GM21423 (cell line): Measurements from ENCODE around the gene FASTKD1.
"Not testable (repeated sequence)": the region's sequence is repeated elsewhere in the genome, so short reads cannot be mapped to it uniquely, and the experiment has no call there.

Source experiments
- ATAC-seq: cut with Tn5 transposase; IDR thresholded peaks from one replicate; pipeline ENCODE4 v1.9.1; 2021; ENCODE audit warnings: mild to moderate bottlenecking, moderate library complexity; ENCODE audit not compliant: unreplicated experiment

The FASTKD1 gene, protein sequence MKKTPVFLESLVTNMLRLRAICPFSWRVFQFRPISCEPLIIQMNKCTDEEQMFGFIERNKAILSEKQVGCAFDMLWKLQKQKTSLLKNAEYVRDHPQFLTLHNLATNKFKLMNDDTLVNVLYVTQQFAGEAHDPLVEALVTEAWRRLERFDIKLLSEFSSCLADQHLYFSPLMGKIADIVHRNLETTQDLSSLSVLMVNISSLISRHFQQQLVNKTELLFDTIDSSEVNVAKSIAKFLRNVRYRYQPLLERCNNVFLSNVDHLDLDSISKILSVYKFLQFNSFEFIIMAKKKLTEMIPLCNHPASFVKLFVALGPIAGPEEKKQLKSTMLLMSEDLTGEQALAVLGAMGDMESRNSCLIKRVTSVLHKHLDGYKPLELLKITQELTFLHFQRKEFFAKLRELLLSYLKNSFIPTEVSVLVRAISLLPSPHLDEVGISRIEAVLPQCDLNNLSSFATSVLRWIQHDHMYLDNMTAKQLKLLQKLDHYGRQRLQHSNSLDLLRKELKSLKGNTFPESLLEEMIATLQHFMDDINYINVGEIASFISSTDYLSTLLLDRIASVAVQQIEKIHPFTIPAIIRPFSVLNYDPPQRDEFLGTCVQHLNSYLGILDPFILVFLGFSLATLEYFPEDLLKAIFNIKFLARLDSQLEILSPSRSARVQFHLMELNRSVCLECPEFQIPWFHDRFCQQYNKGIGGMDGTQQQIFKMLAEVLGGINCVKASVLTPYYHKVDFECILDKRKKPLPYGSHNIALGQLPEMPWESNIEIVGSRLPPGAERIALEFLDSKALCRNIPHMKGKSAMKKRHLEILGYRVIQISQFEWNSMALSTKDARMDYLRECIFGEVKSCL

DNA sequence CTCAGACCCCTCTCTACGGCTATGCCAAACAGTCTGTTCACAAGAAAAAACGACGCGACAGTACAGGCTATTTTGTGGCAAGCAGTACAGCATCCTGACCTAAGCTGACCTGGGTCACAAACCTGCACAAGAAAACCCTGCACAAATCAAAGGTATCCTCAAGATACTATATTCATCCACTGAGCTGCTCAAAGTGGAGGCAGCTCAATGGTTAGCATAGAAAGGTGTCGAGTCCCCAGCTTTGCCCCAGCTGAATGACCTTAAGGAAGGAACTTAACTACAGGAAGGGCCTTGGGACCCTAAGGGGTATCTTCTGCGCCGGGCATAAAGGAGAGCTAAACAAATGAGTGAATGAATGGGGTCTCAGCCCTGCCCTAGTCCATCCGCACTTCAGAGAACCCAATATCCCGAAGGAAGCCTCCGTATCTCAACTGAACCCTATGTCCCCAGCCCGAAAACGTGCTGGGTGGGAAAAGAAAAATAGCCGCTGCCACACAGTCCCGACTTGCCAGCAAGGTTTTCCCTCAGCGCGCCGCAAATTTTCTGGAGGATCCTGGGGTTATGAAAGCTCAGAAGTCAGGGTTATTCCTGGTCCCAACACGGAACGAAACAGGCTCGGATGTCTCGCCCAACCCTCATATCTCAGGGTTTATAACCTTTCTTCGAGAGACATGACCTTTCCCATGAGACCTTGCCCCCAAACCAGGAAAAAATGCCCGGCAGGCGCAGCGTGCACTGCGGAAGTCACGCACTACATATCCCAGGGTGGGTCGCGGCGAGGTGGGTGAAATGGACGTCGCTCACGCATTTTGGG is at the start of gene FASTKD1:
Gene FASTKD1, minus strand, starts transcription at position 706 of the 814 bp plus-strand sequence. CDS start 1,836 bp downstream, outside the sequence.
- ATAC-seq, result peak; percentile 98

DNA sequence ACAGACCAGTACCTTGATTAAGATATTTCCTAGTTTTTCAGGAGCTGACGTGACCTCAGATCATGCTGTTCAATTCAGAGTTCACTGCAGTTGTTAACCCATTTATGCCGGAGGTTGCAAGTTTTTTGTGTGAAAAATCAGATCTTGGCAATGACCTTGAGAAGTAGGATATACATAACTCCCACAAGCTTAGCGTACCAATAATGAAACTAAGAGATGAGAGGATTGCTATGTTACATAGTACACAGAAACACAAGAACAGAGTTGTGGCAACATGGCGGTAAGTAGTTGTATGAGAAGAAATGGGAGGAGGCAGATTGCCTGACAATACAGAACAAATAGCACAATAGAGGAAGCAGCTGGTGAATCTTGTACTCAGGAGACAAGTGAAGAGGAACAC is 49.6 kb upstream of the FASTKD1 start:
- no peak for ATAC-seq

DNA sequence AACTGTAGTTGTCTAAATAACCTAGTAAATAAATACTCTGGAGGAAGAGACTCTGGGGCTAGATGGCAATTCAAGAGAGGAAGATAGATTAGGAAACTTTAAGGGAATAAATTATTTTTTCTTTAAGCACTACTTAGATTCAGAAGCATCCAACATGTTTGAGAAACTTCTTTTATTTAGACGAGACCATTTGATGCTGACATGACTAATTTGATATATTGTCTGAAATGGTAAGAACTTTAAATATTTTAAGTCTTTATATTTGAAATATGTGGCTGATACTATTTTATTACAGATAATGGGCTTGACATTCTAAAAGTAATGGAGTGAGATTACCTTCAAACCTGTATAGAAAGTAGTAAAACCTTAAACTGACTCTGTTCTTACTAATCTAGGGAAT is 46.8 kb upstream of the FASTKD1 start:
- no peak for ATAC-seq

DNA sequence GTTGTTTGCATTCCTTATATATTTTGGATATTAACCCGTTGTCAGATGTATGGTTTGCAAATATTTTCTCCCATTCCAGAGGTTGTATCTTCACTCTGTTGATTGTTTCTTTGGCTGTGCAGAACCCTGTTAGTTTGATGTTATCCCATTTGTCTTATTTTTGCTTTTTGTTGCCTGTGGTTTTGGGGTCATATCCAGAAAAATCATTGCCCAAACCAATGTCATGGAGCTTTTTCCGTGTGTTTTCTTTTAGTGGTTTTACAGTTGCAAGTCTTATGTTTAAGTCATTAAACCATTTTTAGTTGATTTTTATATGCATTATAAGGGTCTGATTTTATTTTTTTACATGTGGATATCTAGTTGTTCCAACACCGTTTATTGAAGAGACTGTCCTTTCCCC is 46.3 kb upstream of the FASTKD1 start:
- ATAC-seq, result no peak

DNA sequence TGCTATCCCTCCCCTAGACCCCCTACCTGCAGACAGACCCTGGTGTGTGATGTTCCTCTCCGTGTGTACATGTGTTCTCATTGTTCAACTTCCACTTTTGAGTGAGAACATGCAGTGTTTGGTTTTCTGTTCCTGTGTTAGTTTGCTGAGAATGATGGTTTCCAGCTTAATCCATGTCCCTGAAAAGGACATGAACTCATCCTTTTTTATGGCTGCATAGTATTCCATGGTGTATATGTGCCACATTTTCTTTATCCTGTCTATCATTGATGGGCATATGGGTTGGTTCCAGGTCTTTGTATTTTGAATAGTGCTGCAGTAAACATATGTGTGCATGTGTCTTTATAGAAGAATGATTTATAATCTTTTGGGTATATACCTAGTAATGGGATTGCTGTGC is 42.3 kb upstream of the FASTKD1 start:
- not testable (repeated sequence) for ATAC-seq

DNA sequence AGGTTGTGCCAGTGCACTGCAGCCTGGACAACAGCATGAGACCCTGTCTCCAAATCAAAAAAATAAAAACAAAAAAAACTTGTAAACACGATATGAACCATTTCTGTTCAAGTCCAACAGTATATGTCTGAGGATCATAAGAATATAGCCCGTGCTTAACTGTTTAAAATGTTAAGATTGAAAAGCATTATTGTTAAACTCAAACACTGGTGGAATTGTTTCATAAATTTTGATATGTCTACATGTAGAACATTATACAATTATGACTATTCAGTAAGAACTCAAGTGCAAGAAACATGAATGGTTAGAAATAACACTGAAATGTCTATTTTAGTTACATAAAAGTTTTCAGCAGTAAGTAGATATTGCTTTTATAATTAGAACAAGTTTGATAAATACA is 40.2 kb upstream of the FASTKD1 start:
- no peak for ATAC-seq

DNA sequence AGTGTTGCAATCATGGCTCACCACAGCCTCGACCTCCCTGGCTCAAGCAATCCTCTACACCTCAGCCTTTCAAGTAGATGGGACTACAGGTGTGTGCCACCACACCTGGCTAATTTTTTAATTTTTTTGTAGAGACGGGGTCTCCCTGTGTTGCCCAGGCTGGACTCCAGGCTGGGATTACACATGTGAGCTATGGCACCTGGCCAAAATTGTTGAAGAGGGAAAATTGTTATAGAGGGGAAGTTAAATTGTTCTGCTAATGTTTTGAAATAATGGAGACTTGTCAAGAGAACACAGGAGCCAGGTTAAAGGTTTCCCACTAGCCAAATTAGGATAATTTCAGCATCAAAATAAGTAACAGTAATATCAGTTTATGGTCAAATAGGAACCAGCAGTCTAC is 35.6 kb upstream of the FASTKD1 start:
- ATAC-seq, result no peak

DNA sequence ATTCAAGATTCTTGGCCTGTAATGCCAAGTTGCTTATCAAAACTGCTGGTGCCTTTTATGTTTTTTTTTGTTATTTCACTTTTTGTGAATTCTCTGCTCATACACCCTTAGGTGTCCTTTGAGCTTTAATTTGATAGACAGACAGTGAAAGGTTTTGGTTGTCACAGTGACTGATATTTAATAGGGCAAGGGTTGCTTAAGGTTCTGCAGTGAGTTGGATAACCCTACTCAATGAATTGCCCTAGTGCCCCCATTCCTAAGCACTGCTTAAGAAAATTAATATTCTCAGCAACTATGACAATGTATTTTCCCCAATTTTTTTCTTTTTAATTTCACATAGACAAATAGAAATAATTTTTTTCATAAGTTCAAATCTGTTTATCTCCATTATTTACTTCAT is 25.9 kb upstream of the FASTKD1 start:
- ATAC-seq, result no peak

DNA sequence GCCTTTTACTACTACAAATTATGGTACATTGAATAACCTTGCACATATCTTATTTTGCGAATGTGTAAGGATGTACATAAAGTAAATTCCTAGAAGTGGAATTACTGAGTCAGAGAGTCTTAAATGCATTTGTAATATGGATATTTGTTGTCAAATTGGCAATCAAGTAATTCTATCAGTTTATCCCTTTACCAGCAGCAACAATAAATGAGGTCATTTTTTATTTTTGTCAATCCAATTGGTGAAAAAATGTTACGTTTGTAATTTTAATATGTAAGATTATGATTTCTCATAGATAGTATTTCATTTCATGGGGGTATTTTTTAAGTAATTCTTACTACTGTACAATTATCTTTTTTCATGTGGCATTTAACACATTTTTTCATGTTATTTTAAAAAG is 25.3 kb upstream of the FASTKD1 start:
- no peak for ATAC-seq

DNA sequence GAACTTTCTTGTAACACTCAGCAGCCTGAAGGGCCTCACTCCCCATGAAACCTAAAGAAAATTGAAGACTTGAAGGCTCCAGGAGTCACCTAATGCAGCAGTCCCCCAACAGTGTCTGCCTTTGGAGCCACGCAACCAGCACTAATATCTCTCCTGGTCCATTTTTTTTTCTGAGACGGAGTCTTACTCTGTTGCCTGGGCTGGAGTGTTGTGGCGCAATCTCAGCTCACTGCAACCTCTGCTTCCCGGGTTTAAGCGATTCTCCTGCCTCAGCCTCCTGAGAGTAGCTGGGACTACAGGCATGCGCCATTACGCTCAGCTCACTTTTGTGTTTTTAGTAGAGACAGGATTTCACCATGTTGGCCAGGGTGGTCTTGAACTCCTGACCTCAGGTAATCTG is 22.9 kb upstream of the FASTKD1 start:
- not testable (repeated sequence) for ATAC-seq

DNA sequence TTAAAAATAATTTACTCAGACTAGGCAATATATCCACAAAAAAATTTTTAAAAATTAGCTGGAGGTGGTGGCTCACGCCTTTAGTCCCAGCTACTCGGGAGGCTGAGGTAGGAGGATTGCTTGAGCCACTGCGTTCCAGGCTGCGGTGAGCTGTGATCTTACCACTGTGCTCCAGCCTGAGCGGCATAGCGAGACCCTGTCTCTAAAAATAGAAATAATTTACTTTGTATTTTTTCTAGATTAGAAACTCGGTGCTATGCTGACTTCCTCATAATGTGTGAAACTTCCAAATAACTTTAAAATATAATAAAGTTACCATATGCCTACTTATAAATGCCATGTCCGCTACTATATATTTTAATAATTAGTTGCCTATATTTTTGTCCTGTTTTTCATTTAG is 17.1 kb upstream of the FASTKD1 start:
- ATAC-seq, result no peak

DNA sequence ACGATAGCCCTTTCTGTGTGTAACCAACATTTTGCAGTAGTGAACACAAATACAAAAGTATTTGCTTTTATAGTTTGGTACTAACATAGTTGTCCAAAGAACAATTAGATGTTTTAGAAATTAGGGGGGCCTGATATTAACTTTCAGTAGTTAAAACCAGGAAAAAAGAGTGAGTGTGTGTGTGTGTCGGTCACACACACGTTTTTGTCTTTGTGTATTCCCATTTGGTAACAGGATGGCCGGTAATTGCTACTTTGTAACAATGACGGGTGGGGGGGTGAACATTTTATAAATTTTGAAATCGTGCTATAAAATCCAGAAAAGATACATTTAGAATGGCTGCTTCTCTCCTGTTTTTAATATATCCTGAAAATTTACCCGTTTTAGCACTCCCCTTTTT is 12.0 kb upstream of the FASTKD1 start:
- no peak for ATAC-seq

DNA sequence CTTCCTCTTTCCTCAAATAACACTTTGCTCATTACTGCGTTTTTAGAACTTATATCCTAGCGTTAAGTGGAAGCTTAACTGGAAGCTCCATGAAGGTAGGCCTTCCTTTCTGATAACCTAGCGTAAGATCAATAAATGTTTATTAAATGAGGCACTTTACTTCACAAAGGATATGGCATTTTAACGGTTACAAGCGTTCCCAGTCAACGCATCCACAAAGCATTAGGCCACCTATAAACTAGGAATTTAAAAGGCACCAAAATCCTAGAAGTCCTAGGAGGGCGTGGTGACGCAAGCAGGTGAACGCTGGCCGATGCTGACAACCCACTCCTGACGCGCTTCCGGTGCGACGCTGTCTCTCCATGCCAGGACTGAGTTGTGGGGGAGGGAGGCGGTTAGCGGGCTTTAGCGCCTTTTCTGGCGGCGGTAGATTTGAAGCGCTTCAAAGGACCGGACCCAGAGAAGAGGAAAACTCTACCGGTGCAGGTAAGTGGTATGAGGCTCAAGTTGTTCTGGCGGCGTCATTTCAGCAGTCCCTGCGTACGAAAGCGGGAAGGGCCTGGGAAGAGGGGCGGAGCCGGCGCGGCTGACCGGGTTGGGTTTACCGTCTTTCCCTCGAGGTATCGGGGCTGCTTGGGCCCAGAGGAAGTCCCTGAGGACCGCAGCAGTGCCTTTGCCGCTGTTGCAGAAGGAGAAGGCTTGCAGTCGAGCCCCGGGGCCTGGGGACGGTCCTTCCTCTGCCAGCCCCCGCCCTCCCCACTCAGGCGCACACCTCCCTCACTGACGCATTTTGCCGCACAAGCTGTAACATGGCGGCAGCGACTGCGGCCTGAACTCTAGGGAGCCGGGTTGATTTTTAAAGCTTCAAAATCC is 10.6 kb upstream of the FASTKD1 start, which contains the start of gene PPIG:
Gene PPIG, plus strand, starts transcription at position 347 of the 873 bp plus-strand sequence. CDS start 19,691 bp downstream, outside the sequence.
- ATAC-seq, result peak; percentile 91

DNA sequence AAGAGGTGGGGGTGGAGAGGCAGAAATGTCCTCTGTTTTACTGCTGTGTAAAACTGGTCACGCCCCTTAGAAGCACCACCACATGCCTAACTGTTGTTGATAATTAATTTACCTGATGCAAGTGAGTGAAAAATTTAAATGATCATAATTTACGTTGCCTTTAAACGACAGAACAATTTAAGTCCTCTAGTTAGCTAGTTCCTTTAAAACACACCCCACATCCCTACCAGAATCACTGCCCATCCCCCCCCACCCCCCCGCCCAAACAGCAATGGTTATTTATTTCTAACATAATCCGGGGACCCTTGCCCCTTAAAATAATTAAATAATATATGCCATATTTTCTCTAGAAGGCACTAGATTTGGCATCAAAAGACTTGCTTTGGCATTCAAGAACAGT is 9.9 kb upstream of the FASTKD1 start:
- no peak for ATAC-seq

DNA sequence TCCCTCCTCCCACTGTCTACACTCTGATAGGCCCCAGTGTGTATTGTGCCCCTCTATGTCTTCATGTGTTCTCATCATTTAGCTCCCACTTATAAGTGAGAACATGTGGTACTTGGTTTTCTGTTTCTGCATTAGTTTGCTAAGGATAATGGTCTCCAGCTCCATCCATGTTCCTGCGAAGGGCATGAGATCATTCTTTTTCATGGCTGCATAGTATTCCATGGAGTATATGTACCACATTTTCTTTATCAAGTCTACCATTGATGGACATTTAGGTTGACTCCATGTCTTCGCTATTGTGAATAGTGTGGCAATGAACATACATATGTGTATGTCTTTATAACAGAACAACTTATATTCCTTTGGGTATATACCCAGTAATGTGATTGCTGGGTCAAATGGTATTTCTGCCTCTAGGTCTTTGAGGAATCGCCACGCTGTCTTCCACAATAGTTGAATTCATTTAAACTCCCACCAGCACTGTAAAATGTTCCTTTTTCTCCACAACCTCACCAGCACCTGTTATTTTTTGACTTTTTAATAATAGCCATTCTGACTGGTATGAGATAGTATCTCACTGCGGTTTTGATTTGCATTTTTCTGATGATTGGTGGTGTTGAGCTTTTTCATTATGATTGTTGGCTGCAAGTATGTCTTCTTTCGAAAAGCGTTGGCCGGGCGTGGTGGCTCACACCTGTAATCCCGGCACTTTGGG is 9.0 kb upstream of the FASTKD1 start:
- not testable (repeated sequence) for ATAC-seq

DNA sequence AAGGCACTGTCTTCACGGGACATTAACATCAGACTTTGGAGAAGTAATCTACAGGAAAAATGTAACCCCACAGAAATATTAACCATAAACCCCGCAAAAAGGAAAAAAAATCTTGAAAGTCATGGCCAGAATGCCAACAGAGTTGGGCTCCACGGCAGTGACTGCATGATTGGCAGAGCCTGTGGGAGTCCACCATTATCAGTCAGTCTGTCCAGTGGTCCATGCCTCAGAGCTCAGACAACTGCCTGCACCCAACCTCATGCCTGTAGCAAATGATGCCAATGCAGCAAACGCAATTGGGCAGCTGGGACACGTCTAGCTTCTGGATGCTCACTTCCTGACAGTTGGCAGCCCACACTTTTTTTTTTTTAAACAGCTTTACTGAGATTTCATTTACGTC is 5.4 kb upstream of the FASTKD1 start:
- no peak for ATAC-seq

DNA sequence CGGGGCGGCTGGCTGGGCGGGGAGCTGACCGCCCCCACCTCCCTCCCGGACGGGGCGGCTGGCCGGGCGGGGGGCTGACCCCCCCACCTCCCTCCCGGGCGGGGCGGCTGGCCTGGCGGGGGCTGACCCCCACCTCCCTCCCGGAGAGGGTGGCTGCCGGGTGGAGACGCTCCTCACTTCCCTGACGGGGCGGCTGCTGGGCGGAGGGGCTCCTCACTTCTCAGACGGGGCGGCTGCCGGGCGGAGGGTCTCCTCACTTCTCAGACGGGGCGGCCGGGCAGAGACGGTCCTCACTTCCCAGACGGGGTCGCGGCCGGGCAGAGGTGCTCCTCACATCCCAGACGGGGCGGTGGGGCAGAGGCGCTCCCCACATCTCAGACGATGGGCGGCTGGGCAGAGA is 1.6 kb upstream of the FASTKD1 start:
- ATAC-seq, result not testable (repeated sequence)

DNA sequence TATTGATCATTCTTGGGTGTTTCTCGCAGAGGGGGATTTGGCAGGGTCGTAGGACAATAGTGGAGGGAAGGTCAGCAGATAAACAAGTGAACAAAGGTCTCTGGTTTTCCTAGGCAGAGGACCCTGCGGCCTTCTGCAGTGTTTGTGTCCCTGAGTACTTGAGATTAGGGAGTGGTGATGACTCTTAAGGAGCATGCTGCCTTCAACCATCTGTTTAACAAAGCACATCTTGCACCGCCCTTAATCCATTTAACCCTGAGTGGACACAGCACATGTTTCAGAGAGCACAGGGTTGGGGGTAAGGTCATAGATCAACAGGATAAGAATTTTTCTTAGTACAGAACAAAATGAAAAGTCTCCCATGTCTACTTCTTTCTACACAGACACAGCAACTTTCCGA is 874 bp upstream of the FASTKD1 start:
- ATAC-seq, result not testable (repeated sequence)

DNA sequence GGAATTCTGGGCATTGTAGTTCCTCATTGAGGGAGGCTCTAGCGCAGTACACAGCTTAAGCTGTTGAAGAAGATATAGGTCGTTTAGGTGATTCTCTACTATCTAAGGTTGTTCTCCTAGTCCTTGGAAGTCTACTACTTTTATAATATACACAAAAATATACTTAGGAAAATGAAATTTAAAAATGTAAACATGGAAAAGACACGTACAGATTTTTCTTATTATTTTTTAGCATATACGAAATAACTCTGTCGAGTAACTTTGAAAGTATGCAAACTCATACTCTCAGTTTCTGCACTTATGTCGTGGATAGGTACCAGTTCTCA is 272 bp upstream of the FASTKD1 start:
- ATAC-seq, result no peak

DNA sequence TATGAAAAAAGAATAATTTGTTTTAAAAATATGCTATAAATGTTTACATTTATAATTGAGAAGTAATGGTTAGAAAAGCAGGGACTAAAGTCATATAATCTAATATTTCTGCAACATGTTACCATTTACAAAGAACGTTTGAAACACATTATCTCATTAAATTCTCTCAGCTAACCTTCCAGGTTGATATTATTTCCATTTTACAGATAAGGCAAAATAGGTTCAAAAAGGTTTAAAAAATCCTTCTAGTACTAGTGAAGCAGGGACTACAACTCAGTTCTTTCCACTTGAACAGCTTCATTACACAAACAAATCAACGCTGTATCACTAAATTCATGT is 875 bp downstream of the FASTKD1 start:
- no peak for ATAC-seq
